Esophagus muscularis mucosa (tissue), 4 donors: ENCODE data around the gene SPATA46.

Experiments
- CTCF ChIP-seq, 3 experiments: fragments of 200-600 bp in 2 of 3; fragments of 450-650 bp in 1 of 3; sonication (generic) in 2 of 3; IDR thresholded peaks; one replicate each; pipeline ENCODE4 v1.5.1; 2017 to 2019; ENCODE audit warnings: antibody characterized with exemption in 3 of 3, mild to moderate bottlenecking in 2 of 3, moderate library complexity in 1 of 3
- EP300 ChIP-seq: sonication (generic); formaldehyde crosslinking; IDR thresholded peaks from one replicate; pipeline ENCODE4 v1.6.1; 2017; ENCODE audit warnings: antibody characterized with exemption
- POLR2A ChIP-seq: fragments of 450-650 bp; IDR thresholded peaks from one replicate; pipeline ENCODE4 v1.6.1; 2017; ENCODE audit warnings: antibody characterized with exemption, moderate library complexity, mild to moderate bottlenecking, low read depth

DNA sequence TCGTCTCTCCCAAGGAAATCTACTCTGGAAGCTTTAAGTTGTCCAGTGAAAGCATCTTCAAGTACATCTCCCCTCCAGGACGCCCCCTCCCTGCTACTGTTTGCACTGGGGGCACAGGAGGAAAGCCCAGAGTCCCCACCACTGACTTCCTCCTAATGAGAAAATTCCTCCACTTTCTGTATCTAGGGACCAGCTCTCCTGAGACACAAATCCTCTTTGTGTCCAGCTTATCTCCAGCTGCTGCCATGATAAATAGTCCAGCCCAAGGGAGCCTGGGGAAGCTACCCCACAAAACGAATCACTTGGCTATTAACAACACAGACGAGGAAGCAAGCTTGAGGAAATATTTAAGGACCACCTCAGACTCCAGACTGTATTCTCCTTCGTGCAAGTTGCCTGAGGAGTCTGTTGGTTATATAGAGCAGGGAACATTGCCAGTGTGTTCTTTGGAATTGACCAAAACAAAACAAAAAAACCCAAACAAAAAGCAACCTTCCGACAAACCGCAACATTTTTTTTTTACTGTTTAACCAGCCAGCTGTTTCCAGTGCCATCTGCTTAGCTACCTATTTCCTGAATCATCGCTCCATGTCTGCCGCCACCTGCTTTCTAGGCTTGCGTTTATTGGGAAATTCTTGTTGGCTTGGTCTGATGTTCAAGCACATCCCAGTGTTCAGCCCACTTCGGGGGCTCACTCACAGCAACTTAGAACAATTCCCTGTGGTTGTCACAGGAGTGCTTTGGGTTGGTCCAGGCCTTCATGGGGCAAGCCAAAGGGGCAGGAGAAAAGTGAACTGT lies 12.6 kb upstream of the SPATA46 start:
- TF ChIP-seq CTCF (IDR thresholded peaks at IDR 0.05): no peak
- TF ChIP-seq POLR2A: no peak
- no peak for TF ChIP-seq EP300
